OCI-LY1 (cell line): ENCODE measurements around the gene PDCL3.

Experiments used
- CTCF ChIP-seq: fragments of 200-600 bp; sonication (generic), shearing (Covaris generic); IDR thresholded peaks from 2 replicates; pipeline ENCODE4 v1.5.1; 2017; ENCODE audit warnings: mild to moderate bottlenecking, antibody characterized with exemption, low read length, moderate library complexity, mixed read lengths
- EZH2 ChIP-seq: fragments of 200-600 bp; sonication (generic), shearing (Covaris generic); IDR thresholded peaks from 2 replicates; pipeline ENCODE4 v1.8.0; 2017; ENCODE audit warnings: borderline replicate concordance, mixed run types, mild to moderate bottlenecking, antibody characterized with exemption, low read length, moderate library complexity, mixed read lengths

GRCh38 chr2:100615471-100615870 is 52.7 kb downstream of the PDCL3 start:
- TF ChIP-seq CTCF (no peak), EZH2 (no peak)
